ENCODE measurements around the gene ATR. TPM values are rescaled to one million over a fixed set of nuclear protein-coding genes. Genes with fewer than 3 reads are reported as not detected.

Gene ATR
- total RNA-seq, 4 donors from 2014 or later, result 9.5 to 16.6 (median 13.3) TPM

GRCh38 chr3:142536519-142536918 lies 42.0 kb downstream of the ATR start:
- TF ChIP-seq CTCF (IDR thresholded peaks at IDR 0.05) (no peak), EP300 (IDR thresholded peaks at IDR 0.05) (no peak), POLR2AphosphoS5 (IDR thresholded peaks at IDR 0.05) (no peak), POLR2A (IDR thresholded peaks at IDR 0.05; ENCODE audit: low read depth) (no peak)
- Histone ChIP-seq H3K27ac (replicated peaks in 1 of 4) (no peak overlapping the region), H3K4me1 (no peaks in the 10 kb centered on the region), H3K4me3 (no peak overlapping the region), H3K9me3 (no peaks in the 10 kb centered on the region), H3K27me3 (no peaks in the 10 kb centered on the region), H3K36me3 (peaks cover 13 to 77% (median 45%) of the 10 kb centered on the region in 4 donors)
- 100% methylated on average over 3 of the region's 3 CpGs for WGBS
- intact Hi-C loops (cut with DNase I), result no loop called here
- DNase-seq (ENCODE audit: extremely low spot score), result no peak

- WGBS, result 96% methylated on average over 2 of the region's 2 CpGs
- Histone ChIP-seq H3K4me1 (no peaks in the 10 kb centered on the region), H3K4me3 (no peak overlapping the region), H3K27ac (replicated peaks in 1 of 4) (no peak overlapping the region), H3K36me3 (peaks cover 13 to 71% (median 47%) of the 10 kb centered on the region in 4 donors), H3K27me3 (no peaks in the 10 kb centered on the region), H3K9me3 (no peaks in the 10 kb centered on the region)
- no peak for TF ChIP-seq POLR2A (IDR thresholded peaks at IDR 0.05; ENCODE audit: low read depth)
- intact Hi-C loops (cut with DNase I), result no loop called here
- DNase-seq (ENCODE audit: extremely low spot score), result no peak
Measured at GRCh38 chr3:142534543-142534942, 44.0 kb downstream of the ATR start.

GRCh38 chr3:142530296-142530695 lies 48.2 kb downstream of the ATR start:
- Histone ChIP-seq H3K4me1 (no peaks in the 10 kb centered on the region), H3K9me3 (no peaks in the 10 kb centered on the region), H3K27ac (replicated peaks in 1 of 4) (no peak overlapping the region), H3K4me3 (no peak overlapping the region), H3K36me3 (peaks cover 5 to 40% (median 28%) of the 10 kb centered on the region in 4 donors), H3K27me3 (no peaks in the 10 kb centered on the region)
- no peak for DNase-seq (ENCODE audit: extremely low spot score)
- intact Hi-C loops (cut with DNase I), result no loop called here
- TF ChIP-seq CTCF (IDR thresholded peaks at IDR 0.05), result no peak
- WGBS, result 81% methylated on average over 1 of the region's 1 CpG

- peaks cover 0 to 7% (median 3%) of the 10 kb centered on the region in 4 donors for H3K9me3 ChIP-seq
- no peak overlapping the region for H3K27ac ChIP-seq (replicated peaks in 1 of 4)
- no peaks in the 10 kb centered on the region for H3K4me1 ChIP-seq
- TF ChIP-seq CTCF (IDR thresholded peaks at IDR 0.05) (no peak), POLR2A (IDR thresholded peaks at IDR 0.05; ENCODE audit: low read depth) (no peak), POLR2AphosphoS5 (IDR thresholded peaks at IDR 0.05) (no peak), EP300 (IDR thresholded peaks at IDR 0.05) (no peak)
- H3K27me3 ChIP-seq, result no peaks in the 10 kb centered on the region
- no peak overlapping the region for H3K4me3 ChIP-seq
- 81% methylated on average over 4 of the region's 4 CpGs for WGBS
- intact Hi-C loops (cut with DNase I), result no loop called here
- peaks cover 19 to 51% (median 32%) of the 10 kb centered on the region in 4 donors for H3K36me3 ChIP-seq
- no peak for DNase-seq (ENCODE audit: extremely low spot score)
Measured at GRCh38 chr3:142523921-142524566, 54.5 kb downstream of the ATR start.

GRCh38 chr3:142509079-142509478 lies 69.5 kb downstream of the ATR start:
- DNase-seq (ENCODE audit: extremely low spot score), result no peak
- no peak overlapping the region for H3K27ac ChIP-seq (replicated peaks in 1 of 4)
- TF ChIP-seq POLR2A (IDR thresholded peaks at IDR 0.05; ENCODE audit: low read depth) (no peak), POLR2AphosphoS5 (IDR thresholded peaks at IDR 0.05) (no peak), EP300 (IDR thresholded peaks at IDR 0.05) (no peak)
- no peaks in the 10 kb centered on the region for H3K27me3 ChIP-seq
- H3K9me3 ChIP-seq, result no peaks in the 10 kb centered on the region
- 100% methylated on average over 3 of the region's 3 CpGs for WGBS
- intact Hi-C loops (cut with DNase I), result no loop called here
- peaks cover 31 to 78% (median 54%) of the 10 kb centered on the region in 4 donors for H3K36me3 ChIP-seq
- no peak overlapping the region for H3K4me3 ChIP-seq
- H3K4me1 ChIP-seq, result no peaks in the 10 kb centered on the region

- H3K27ac ChIP-seq (replicated peaks in 1 of 4), result no peak overlapping the region
- no peak for TF ChIP-seq CTCF (IDR thresholded peaks at IDR 0.05)
- no peak for TF ChIP-seq POLR2A (IDR thresholded peaks at IDR 0.05; ENCODE audit: low read depth)
- TF ChIP-seq EP300 (IDR thresholded peaks at IDR 0.05), result no peak
- no peak for TF ChIP-seq POLR2AphosphoS5 (IDR thresholded peaks at IDR 0.05)
- H3K36me3 ChIP-seq, result peaks cover 32 to 73% (median 50%) of the 10 kb centered on the region in 4 donors
- no peak for DNase-seq (ENCODE audit: extremely low spot score)
- intact Hi-C loops (cut with DNase I), result no loop called here
- H3K27me3 ChIP-seq, result no peaks in the 10 kb centered on the region
- 100% methylated on average over 4 of the region's 4 CpGs for WGBS
- no peaks in the 10 kb centered on the region for H3K9me3 ChIP-seq
- no peak overlapping the region for H3K4me3 ChIP-seq
- no peaks in the 10 kb centered on the region for H3K4me1 ChIP-seq
Measured at GRCh38 chr3:142507241-142507640, 71.3 kb downstream of the ATR start.

Data from esophagus muscularis mucosa (tissue), 4 donors.